Skin epidermis (tissue), 12 donors: ENCODE results near the gene SAA4.
"Not testable (repeated sequence)": the region's sequence is repeated elsewhere in the genome, so short reads cannot be mapped to it uniquely, and the experiment has no call there.

Experiments used
- H3K27ac ChIP-seq, 21 experiments: fragments of 200-600 bp; sonication (generic) in 11 of 21; one replicate each; pipeline ENCODE4 v1.5.0; 2020; ENCODE audit warnings: mild to moderate bottlenecking in 3 of 21, inconsistent platforms in 2 of 21, moderate library complexity in 2 of 21
- H3K4me3 ChIP-seq, 7 experiments: fragments of 200-600 bp; sonication (generic) in 2 of 7; one replicate each; pipeline ENCODE4 v1.5.0; 2020; ENCODE audit warnings: inconsistent platforms in 2 of 7, mild to moderate bottlenecking in 2 of 7, moderate library complexity in 1 of 7

SAA4 gene, protein sequence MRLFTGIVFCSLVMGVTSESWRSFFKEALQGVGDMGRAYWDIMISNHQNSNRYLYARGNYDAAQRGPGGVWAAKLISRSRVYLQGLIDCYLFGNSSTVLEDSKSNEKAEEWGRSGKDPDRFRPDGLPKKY

GRCh38 chr11:18236664-18237356, at the start of gene SAA4:
TSS of gene SAA4 (minus strand) at chr11:18236802. CDS start at chr11:18235926, 876 bp downstream.
- H3K27ac ChIP-seq: no peak within 1 kb of the TSS

GRCh38 chr11:18285841-18286240, 49.2 kb upstream of the SAA4 start:
- H3K27ac ChIP-seq: no peak overlapping the region
- H3K4me3 ChIP-seq: no peak overlapping the region

More at GRCh38 chr11:18236664-18237356, at the start of gene SAA4:
- H3K4me3 ChIP-seq: no peak within 1 kb of the TSS

DNA sequence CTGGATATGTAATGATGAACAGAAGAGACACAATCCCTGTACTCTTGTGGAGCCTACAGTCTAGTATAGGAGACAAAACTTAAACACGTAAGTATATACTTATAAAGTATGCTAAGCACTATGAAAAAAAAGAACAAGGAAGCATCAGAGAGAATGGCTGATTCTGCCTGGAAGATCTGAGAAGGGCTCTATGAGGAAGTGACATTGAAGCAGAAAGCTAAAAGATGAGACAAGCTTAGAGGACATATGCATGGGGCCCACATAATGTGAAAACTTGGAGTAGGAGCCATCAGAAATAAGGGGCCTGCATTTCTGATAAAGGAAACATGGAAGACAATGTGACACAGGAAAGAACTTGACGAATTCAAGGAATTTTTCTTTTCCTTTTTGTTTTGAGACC, 46.0 kb upstream of the SAA4 start:
- no peak overlapping the region for H3K27ac ChIP-seq
- H3K4me3 ChIP-seq: no peak overlapping the region

DNA sequence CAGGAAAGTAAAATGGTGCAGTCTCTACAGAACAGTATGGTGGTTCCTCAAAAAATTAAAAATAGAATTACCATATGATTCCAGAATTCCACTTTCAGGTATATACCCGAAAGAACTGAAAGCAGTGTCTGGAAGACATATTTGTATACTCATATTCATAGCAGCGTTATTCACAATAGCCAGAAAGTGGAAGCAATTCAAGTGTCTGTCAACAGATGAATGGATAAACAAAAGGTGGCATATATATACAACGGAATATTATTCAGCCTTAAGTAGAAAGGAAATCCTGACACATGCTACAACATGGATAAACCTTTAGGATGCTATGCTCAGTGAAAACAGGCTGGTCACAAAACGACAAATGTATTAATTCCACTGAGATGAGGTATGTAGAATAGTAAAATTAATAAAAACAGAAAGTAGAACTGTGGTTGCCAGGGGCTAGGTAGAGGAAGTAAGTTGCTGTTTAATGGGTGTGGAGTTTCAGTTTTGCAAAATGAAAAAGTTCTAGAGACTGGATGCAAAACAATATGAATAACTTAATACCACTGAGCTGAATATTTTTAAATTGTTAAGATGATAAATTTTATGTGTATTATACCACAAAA, 43.9 kb upstream of the SAA4 start:
- peak overlapping the region in 2 of 21 experiments; percentile 34 to 65 for H3K27ac ChIP-seq

GRCh38 chr11:18277565-18278271, 41.1 kb upstream of the SAA4 start:
- Histone ChIP-seq H3K4me3 (no peak overlapping the region), H3K27ac (no peak overlapping the region)

More for the DNA sequence above, 43.9 kb upstream of the SAA4 start:
- no peak overlapping the region for H3K4me3 ChIP-seq

DNA sequence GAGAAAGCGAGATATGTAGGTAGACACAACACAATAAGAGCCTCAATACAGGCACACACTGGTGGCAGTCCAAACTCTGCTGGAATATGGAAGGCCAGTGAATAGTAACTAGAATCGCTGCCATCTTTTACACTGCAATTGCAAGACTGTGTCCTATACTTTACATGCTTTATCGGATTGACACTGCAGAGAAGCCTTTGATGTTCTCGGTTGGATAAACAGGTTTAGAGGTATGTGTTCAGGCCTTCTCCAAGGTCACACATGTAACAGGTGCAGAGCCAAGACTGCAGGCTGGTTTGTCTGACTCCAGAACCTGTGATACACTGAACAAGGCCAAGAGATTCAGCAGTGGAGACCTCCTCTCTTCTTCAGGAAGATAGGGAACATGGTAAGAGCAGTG, 34.6 kb upstream of the SAA4 start:
- no peak overlapping the region for H3K27ac ChIP-seq
- no peak overlapping the region for H3K4me3 ChIP-seq

DNA sequence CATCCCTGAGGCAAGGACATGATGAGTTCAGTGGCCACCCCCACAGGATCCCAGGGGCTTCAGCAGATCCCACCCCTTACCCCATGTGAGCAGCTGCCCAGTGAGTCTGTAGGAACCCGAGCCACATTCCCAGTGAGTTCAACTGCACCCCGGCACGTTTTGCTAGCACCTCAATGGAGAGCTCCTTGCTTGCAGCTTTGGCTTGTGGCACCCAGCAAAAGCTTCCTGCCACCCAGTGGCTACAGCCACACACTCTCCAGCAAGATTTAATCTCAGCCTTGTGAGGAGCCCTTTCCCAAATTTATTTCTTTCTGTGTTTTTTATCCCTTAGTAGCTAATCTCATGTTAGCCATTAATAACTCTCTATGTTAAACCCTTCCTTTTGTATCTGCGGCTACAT, 33.5 kb upstream of the SAA4 start:
- no peak overlapping the region for H3K4me3 ChIP-seq

GRCh38 chr11:18269252-18269651, 32.6 kb upstream of the SAA4 start:
- H3K4me3 ChIP-seq, H3K27ac ChIP-seq: not testable (repeated sequence)

More for the DNA sequence above, 33.5 kb upstream of the SAA4 start:
- no peak overlapping the region for H3K27ac ChIP-seq

- not testable (repeated sequence) for H3K4me3 ChIP-seq, H3K27ac ChIP-seq
Measured at GRCh38 chr11:18267335-18268133, 30.9 kb upstream of the SAA4 start.

GRCh38 chr11:18265949-18266348, 29.3 kb upstream of the SAA4 start, which contains the start of gene SAA1:
TSS of gene SAA1 (plus strand) at chr11:18266264. CDS start at chr11:18266888, 624 bp downstream.
- H3K27ac ChIP-seq: no peak within 1 kb of the TSS
- no peak within 1 kb of the TSS for H3K4me3 ChIP-seq

DNA sequence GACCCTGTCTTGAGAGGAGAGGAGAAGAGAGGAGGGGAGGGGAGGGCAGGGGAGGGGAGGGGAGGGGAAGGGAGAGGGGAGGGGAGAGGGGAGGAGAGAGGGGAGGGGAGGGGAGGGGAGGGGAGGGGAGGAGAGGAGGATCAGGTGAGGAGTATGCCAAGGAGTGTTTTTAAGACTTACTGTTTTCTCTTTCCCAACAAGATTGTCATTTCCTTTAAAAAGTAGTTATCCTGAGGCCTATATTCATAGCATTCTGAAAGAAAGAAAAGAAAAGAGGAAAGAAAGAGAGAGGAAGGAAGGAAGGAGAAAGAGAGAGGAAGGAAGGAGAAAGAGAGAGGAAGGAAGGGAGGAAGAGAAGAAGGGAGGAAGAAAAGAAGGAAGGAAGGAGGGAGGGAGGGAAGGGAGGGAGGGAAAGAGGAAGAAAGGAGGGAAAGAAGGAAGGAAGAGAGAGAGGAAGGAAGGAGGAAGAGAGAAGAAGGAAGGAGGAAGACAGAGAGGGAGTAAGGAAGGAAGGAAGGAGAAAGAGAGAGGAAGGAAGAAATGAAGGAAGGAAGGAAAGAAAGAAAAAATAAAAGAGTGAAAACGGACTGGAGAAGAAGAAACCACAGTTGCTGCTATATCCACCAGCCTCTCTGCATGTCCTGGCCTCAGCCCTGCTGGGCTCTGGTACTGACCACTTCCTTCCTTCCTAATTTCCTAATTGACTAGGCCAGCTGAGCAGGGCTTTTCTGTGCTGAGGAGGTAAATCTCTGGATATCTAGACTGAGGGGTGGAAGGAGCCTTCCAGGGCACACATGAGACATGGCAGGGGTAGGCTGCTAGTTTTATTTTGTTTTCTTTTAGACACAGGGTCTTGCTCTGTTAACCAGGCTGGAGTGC, 28.3 kb upstream of the SAA4 start:
- Histone ChIP-seq H3K27ac (no peak overlapping the region), H3K4me3 (no peak overlapping the region)

DNA sequence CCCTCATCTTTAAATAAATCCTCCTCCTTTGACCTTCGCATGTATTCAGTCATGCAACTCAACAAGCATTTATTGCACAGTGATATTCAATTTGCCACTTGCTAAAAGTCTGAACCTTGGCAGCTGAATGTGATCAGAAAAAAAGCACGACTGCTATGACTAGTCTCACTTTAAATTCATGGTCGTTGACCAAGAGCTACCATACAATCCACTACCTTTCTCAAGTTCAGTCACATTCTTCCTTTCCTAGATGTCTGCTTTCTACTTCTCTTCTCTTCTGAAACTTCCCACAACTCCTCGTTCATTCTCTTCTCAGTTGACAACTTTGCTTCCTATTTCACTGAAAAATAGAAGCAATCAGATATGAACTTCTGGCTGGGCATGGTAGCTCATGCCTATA, 27.4 kb upstream of the SAA4 start:
- Histone ChIP-seq H3K4me3 (no peak overlapping the region), H3K27ac (no peak overlapping the region)

DNA sequence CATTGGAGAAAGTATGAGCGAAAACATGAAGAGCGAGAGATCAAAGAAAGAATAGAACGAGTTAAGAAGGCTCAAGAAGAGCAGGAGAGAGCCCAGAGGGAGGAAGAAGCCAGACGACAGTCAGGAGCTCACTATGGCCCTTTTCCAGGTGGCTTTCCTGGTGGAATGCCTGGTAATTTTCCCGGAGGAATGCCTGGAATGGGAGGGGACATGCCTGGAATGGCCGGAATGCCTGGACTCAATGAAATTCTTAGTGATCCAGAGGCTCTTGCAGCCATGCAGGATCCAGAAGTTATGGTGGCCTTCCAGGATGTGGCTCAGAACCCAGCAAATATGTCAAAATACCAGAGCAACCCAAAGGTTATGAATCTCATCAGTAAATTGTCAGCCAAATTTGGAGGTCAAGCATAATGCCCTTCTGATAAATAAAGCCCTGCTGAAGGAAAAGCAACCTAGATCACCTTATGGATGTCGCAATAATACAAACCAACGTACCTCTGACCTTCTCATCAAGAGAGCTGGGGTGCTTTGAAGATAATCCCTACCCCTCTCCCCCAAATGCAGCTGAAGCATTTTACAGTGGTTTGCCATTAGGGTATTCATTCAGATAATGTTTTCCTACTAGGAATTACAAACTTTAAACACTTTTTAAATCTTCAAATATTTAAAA, 26.2 kb upstream of the SAA4 start:
- not testable (repeated sequence) for H3K4me3 ChIP-seq, H3K27ac ChIP-seq

- Histone ChIP-seq H3K4me3 (no peak overlapping the region), H3K27ac (no peak overlapping the region)
Measured at GRCh38 chr11:18261721-18262120, 25.1 kb upstream of the SAA4 start.

GRCh38 chr11:18259259-18259658, 22.7 kb upstream of the SAA4 start:
- H3K27ac ChIP-seq: no peak overlapping the region

GRCh38 chr11:18254781-18255361, 18.3 kb upstream of the SAA4 start:
- Histone ChIP-seq H3K27ac (no peak overlapping the region), H3K4me3 (no peak overlapping the region)

More at GRCh38 chr11:18259259-18259658, 22.7 kb upstream of the SAA4 start:
- H3K4me3 ChIP-seq: no peak overlapping the region

- H3K4me3 ChIP-seq: no peak overlapping the region
- no peak overlapping the region for H3K27ac ChIP-seq
Measured at GRCh38 chr11:18253778-18254338, 17.3 kb upstream of the SAA4 start.

DNA sequence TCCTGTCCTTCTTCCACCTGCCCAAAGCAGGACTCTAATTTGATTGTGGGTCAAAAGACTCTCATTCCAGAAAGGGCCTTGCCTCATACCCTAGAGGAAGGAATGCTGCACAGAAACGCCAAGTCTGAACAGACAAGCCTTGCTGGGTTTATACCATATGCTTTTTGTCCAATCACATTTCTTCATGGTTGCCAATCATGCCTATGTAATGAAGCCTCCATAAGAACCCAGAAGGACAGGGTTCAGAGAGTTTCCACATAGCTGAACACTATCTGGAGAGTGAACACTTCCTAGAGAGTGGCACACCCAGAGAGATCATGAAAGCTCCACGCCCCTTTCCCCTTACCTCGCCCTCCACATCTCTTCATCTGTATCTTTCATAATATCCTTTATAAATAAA, 16.6 kb upstream of the SAA4 start:
- no peak overlapping the region for H3K27ac ChIP-seq
- H3K4me3 ChIP-seq: no peak overlapping the region
